HepG2 (cell line): Measurements from ENCODE around the gene MT1HL1. TPM values are rescaled to one million over a fixed set of nuclear protein-coding genes. Genes with fewer than 3 reads are reported as not detected.

ENCODE experiments used
- ATAC-seq: fragments of 200-7000 bp; cut with Tn5 transposase; 3 replicates; pipeline ENCODE4 v1.9.1; 2020; ENCODE audit warnings: mild to moderate bottlenecking, moderate library complexity
- BruUV-seq: library from RNA; stranded (reverse); fragments of 400-500 nt; replicated peaks from 2 replicates; lab custom pipeline; 2021; lab: Mats Ljungman, UMichigan
- CTCF ChIA-PET: fragments of 300-600 bp; formaldehyde crosslinking; extraction: SDS; loops from one replicate; lab custom pipeline; 2021; ENCODE audit warnings: low total read pairs, inconsistent platforms, low intra/inter-chr PET ratio; lab: Yijun Ruan, JAX
- POLR2A ChIA-PET: fragments of 350-600 bp; sonication (Branson Sonifier 250); formaldehyde crosslinking; loops from one replicate; lab custom pipeline; 2020; ENCODE audit warnings: antibody characterized with exemption, inconsistent platforms; lab: Yijun Ruan, JAX
- DNase-seq: peaks from one replicate; pipeline ENCODE4 v3.0.0-alpha.2; 2015; ENCODE audit warnings: low spot score
- FAIRE-seq: peaks from 3 replicates; lab custom pipeline; 2011; peaks lifted over from hg19 to GRCh38; lab: Jason Lieb, UNC
- H2AFZ ChIP-seq: one replicate; pipeline ENCODE4 v1.6.1; 2011; ENCODE audit warnings: low read length, inconsistent platforms
- H3K27ac ChIP-seq: fragments of 300-600 bp; 3 replicates; pipeline ENCODE4 v1.8.0; 2011; ENCODE audit warnings: mixed run types, mild to moderate bottlenecking, mixed read lengths, low read length, inconsistent platforms; ENCODE audit not compliant: insufficient read depth; ENCODE audit errors: extremely low read length
- H3K27me3 ChIP-seq, 2 experiments: fragments of 200-600 bp in 1 of 2; 2 replicates in 1 of 2; 3 replicates in 1 of 2; pipeline versions ENCODE4 v1.6.0 to v1.8.0; 2011; ENCODE audit warnings: low read length in 2 of 2, mild to moderate bottlenecking in 2 of 2, moderate library complexity in 2 of 2, inconsistent platforms in 1 of 2; ENCODE audit not compliant: insufficient read depth in 2 of 2, control insufficient read depth in 1 of 2
- H3K36me3 ChIP-seq, 2 experiments: fragments of 200-600 bp in 1 of 2; replicated peaks in 1 of 2; 2 replicates in 1 of 2; 3 replicates in 1 of 2; pipeline versions ENCODE4 v1.5.1 to v1.8.0; 2011; ENCODE audit warnings: low read length in 2 of 2, inconsistent platforms in 1 of 2; ENCODE audit not compliant: insufficient read depth in 2 of 2, control insufficient read depth in 1 of 2
- H3K4me1 ChIP-seq: 2 replicates; pipeline ENCODE4 v1.5.1; 2012; ENCODE audit warnings: low read length, inconsistent platforms; ENCODE audit not compliant: insufficient read depth
- H3K4me2 ChIP-seq: 2 replicates; pipeline ENCODE4 v1.6.0; 2011; ENCODE audit warnings: low read depth, low read length, inconsistent platforms
- H3K4me3 ChIP-seq, 3 experiments: fragments of 200-600 bp in 1 of 3; sonication (generic), shearing (Covaris generic) in 1 of 3; replicated peaks in 1 of 3; 2 replicates each; pipeline ENCODE4 v1.5.1; 2011 to 2016; ENCODE audit warnings: low read length in 3 of 3, inconsistent platforms in 2 of 3, low read depth in 2 of 3, mild to moderate bottlenecking in 2 of 3, control low read depth in 1 of 3, mixed read lengths in 1 of 3; ENCODE audit not compliant: insufficient read depth in 1 of 3
- H3K79me2 ChIP-seq: one replicate; pipeline ENCODE4 v1.6.1; 2011; ENCODE audit warnings: low read length, inconsistent platforms; ENCODE audit not compliant: insufficient read depth
- H3K9ac ChIP-seq: 2 replicates; pipeline ENCODE4 v1.6.0; 2011; ENCODE audit warnings: mild to moderate bottlenecking, low read depth, low read length, inconsistent platforms; ENCODE audit not compliant: insufficient read depth
- H3K9me3 ChIP-seq: 2 replicates; pipeline ENCODE4 v1.5.1; 2012; ENCODE audit warnings: mild to moderate bottlenecking, low read length
- H4K20me1 ChIP-seq: 2 replicates; pipeline ENCODE4 v1.6.0; 2011; ENCODE audit warnings: inconsistent platforms, mild to moderate bottlenecking, low read length, moderate library complexity; ENCODE audit not compliant: insufficient read depth
- HNRNPK ChIP-seq: fragments of 200-400 bp; formaldehyde crosslinking; IDR thresholded peaks from 2 replicates; pipeline ENCODE4 v1.6.1; 2018; ENCODE audit warnings: low read length, low read depth, moderate library complexity, mild to moderate bottlenecking; ENCODE audit not compliant: poor library complexity, severe bottlenecking
- TARDBP ChIP-seq: sonication (generic); formaldehyde crosslinking; IDR thresholded peaks from 2 replicates; pipeline ENCODE4 v1.8.0; 2022; ENCODE audit warnings: mild to moderate bottlenecking, missing genetic modification reagents
- YEATS2 ChIP-seq: sonication (generic); formaldehyde crosslinking; IDR thresholded peaks from 2 replicates; pipeline ENCODE4 v1.4.0; 2020; ENCODE audit warnings: missing genetic modification reagents, borderline replicate concordance
- ZNF616 ChIP-seq: sonication (generic); formaldehyde crosslinking; IDR thresholded peaks from 2 replicates; pipeline ENCODE4 v1.5.0; 2020; ENCODE audit warnings: low read depth, mild to moderate bottlenecking, missing genetic modification reagents
- ZSCAN30 ChIP-seq: sonication (generic); formaldehyde crosslinking; IDR thresholded peaks from 2 replicates; pipeline ENCODE4 v1.5.0; 2020; ENCODE audit warnings: mild to moderate bottlenecking, missing genetic modification reagents
- WGBS: methylation state at CpG from one replicate; pipeline ENCODE4 v1.1.6; 2017; ENCODE audit warnings: low lambda C conversion rate; 5-methylcytosine and 5-hydroxymethylcytosine counted together
- in situ Hi-C: cut with HindIII; loops from 2 replicates; pipeline ENCODE4 v1.10.0; 2017; ENCODE audit warnings: low pct_unique_long_range_greater_than_20kb; ENCODE audit not compliant: extremely low pct_ligation_motif_present
- intact Hi-C: fragments of 100-400 bp; cut with micrococcal nuclease; formaldehyde crosslinking; loops from one replicate; pipeline ENCODE4 v1.10.0; 2022; ENCODE audit not compliant: unreplicated experiment
- polyA plus RNA-seq, 8 experiments: library from polyadenylated mRNA; depleted of rRNA in 3 of 8; stranded (reverse) in 7 of 8; unstranded in 1 of 8; fragments of >200 nt; fragmentation: Illumina TruSeq in 4 of 8; extraction: Trizol in 4 of 8; gene quantifications; 2 replicates each; pipeline versions ENCODE4 v1.2.1 to v1.2.3, GENCODE V29; 2011 to 2016; ENCODE audit warnings: low read depth in 4 of 8, missing spikeins in 1 of 8, mixed read lengths in 1 of 8; ENCODE audit not compliant: insufficient read depth in 1 of 8
- total RNA-seq, 5 experiments: library from RNA; depleted of rRNA; stranded (reverse); fragments of >200 nt; fragmentation: Illumina TruSeq; extraction: Trizol; gene quantifications; 2 replicates each; pipeline ENCODE4 v1.2.3, GENCODE V29; 2016; ENCODE audit warnings: low read depth in 1 of 5
- TF ChIP-seq, protein P1 (sequence below): fragments of 450-650 bp; IDR thresholded peaks from 2 replicates; pipeline ENCODE4 v1.6.1; 2016

The MT1HL1 gene
- total and polyA plus RNA-seq, 2 of the 13 experiments (the other 11 are each of a cell fraction or from before 2014, with no cell fraction given) = not detected

DNA sequence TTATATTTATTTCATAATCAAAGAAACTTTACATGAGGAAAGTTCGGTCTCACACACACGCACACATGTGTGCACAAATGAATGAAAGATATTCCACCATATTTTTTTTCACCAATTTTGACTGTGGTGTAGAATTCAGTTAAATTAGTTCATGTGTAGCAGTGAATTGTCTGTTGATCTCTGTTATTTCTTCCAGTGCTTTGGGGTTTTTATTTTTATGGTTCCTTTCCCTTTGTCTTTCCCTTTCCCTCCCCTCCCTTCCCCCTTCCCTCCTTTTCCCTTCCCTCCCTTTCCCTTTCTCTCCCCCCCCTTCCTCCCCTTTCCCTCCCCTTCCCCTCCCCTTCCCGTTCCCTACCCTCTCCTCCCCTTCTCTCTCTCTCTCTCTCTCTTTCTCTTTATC lies 46.7 kb upstream of the MT1HL1 start:
- Histone ChIP-seq H3K9ac (no peak overlapping the region), H2AFZ (no peak overlapping the region), H3K27ac (no peak overlapping the region), H3K36me3 (no peaks in the 10 kb centered on the region), H3K9me3 (no peaks in the 10 kb centered on the region), H3K4me3 (no peak overlapping the region), H3K4me1 (no peaks in the 10 kb centered on the region), H4K20me1 (no peaks in the 10 kb centered on the region), H3K79me2 (no peaks in the 10 kb centered on the region), H3K27me3 (peaks cover 3 to 59% of the 10 kb centered on the region in 2 experiments; a peak in 4 of 5 replicates)
- POLR2A ChIA-PET = no interaction called here
- 32% methylated on average over 3 of the region's 3 CpGs for WGBS
- FAIRE-seq (no peak), DNase-seq (no peak)
- BruUV-seq = no TSS peak
- intact Hi-C loops = no loop called here
- CTCF ChIA-PET = no interaction called here
- TF ChIP-seq HNRNPK (peak; percentile 96), TARDBP (CRISPR knock-in tag) (no peak), YEATS2 (no peak), ZSCAN30 (no peak)
- TF ChIP-seq, all 625 proteins: peak for 1
- no peak for ATAC-seq
- in situ Hi-C loops = no loop called here
- H3K4me2 ChIP-seq = no peak overlapping the region

DNA sequence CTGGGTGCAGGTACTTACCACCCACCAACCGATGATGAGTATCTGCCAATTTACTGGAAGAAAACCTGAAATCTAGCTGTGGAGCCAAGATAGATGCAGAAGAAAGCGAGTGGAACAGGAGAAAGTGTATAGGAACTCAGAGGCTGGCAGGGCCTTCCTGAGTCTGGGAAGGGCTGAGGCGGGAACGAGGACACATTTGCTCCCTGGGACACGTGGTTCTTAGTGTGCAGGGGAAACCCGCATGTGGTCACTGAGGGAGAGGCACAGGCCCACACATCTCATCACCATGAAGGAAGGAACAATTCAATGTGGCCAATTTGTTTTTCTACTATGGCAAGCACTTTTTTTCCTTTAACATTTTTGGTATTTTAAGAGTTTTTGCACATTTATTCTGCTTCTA lies 45.9 kb upstream of the MT1HL1 start:
- Histone ChIP-seq H4K20me1 (no peaks in the 10 kb centered on the region), H3K4me1 (no peaks in the 10 kb centered on the region), H3K36me3 (no peaks in the 10 kb centered on the region), H3K9me3 (no peaks in the 10 kb centered on the region), H3K9ac (no peak overlapping the region), H3K27me3 (peaks cover 3 to 57% of the 10 kb centered on the region in 2 experiments; a peak in 4 of 5 replicates), H3K4me2 (no peak overlapping the region), H2AFZ (no peak overlapping the region), H3K27ac (no peak overlapping the region), H3K4me3 (no peak overlapping the region), H3K79me2 (no peaks in the 10 kb centered on the region)
- FAIRE-seq = no peak
- POLR2A ChIA-PET = no interaction called here
- no peak for ATAC-seq
- TF ChIP-seq, protein P1, sequence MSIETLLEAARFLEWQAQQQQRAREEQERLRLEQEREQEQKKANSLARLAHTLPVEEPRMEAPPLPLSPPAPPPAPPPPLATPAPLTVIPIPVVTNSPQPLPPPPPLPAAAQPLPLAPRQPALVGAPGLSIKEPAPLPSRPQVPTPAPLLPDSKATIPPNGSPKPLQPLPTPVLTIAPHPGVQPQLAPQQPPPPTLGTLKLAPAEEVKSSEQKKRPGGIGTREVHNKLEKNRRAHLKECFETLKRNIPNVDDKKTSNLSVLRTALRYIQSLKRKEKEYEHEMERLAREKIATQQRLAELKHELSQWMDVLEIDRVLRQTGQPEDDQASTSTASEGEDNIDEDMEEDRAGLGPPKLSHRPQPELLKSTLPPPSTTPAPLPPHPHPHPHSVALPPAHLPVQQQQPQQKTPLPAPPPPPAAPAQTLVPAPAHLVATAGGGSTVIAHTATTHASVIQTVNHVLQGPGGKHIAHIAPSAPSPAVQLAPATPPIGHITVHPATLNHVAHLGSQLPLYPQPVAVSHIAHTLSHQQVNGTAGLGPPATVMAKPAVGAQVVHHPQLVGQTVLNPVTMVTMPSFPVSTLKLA = peak; percentile 98
- no peak for TF ChIP-seq ZNF616
- in situ Hi-C loops (no loop called here), intact Hi-C loops (no loop called here)
- CTCF ChIA-PET = no interaction called here
- 8% methylated on average over 6 of the region's 6 CpGs for WGBS
- DNase-seq = no peak
- no TSS peak for BruUV-seq
